Neural progenitor cell (in vitro differentiated cells): Measurements from ENCODE around the gene PCBD2.

ENCODE experiments used
- CTCF ChIP-seq: fragments of 200-600 bp; sonication (generic); IDR thresholded peaks from 2 replicates; pipeline ENCODE4 v1.5.1; 2017; ENCODE audit warnings: antibody characterized with exemption, mild to moderate bottlenecking
- EZH2 ChIP-seq: fragments of 200-600 bp; sonication (generic); IDR thresholded peaks from 2 replicates; pipeline ENCODE4 v1.6.1; 2017; ENCODE audit warnings: antibody characterized with exemption, mild to moderate bottlenecking, moderate library complexity
- EZH2phosphoT487 ChIP-seq: fragments of 200-600 bp; sonication (generic); IDR thresholded peaks from 2 replicates; pipeline ENCODE4 v1.6.1; 2017; ENCODE audit warnings: antibody characterized with exemption

GRCh38 chr5:134975843-134976242 lies 70.9 kb downstream of the PCBD2 start:
- no peak for TF ChIP-seq CTCF
- TF ChIP-seq EZH2phosphoT487: no peak
- TF ChIP-seq EZH2: no peak
